A549 (cell line): ENCODE data around the gene CPEB4. TPM values are rescaled to one million over a fixed set of nuclear protein-coding genes. Genes with fewer than 3 reads are reported as not detected.
A peak's percentile ranks its signal among the peaks of the same experiment; 100 is the strongest.

ENCODE experiments used
- ATAC-seq, 2 experiments: fragments of 200-7000 bp in 1 of 2; fragments of >200 bp in 1 of 2; cut with Nextera tagmentation in 1 of 2; cut with Tn5 transposase in 1 of 2; 3 replicates each; pipeline versions ENCODE4 v1.8.0 to v1.9.1; 2018 to 2020; ENCODE audit warnings: mild to moderate bottlenecking in 1 of 2, moderate library complexity in 1 of 2
- CTCF ChIA-PET: fragments of 300-600 bp; sonication (Branson Sonifier 250); formaldehyde crosslinking; extraction: SDS; loops from one replicate; lab custom pipeline; 2021; ENCODE audit warnings: antibody characterized with exemption, inconsistent platforms; lab: Yijun Ruan, JAX
- POLR2A ChIA-PET: fragments of 350-600 bp; formaldehyde crosslinking; extraction: SDS; loops from one replicate; lab custom pipeline; 2021; ENCODE audit warnings: antibody characterized with exemption, inconsistent platforms; lab: Yijun Ruan, JAX
- DNase-seq, 2 experiments: peaks; one replicate each; pipeline versions ENCODE4 v3.0.0 to v3.0.0-alpha.2; 2011 to 2016; ENCODE audit warnings: low read depth in 1 of 2, low spot score in 1 of 2
- FAIRE-seq: peaks from 2 replicates; lab custom pipeline; 2011; peaks lifted over from hg19 to GRCh38; lab: Jason Lieb, UNC
- H3K27ac ChIP-seq, 2 experiments: fragments of >200 bp; sonication (Bioruptor Twin); formaldehyde crosslinking; 3 replicates each; pipeline ENCODE4 v1.5.1; 2016 to 2017
- H3K4me1 ChIP-seq: fragments of >200 bp; sonication (Bioruptor Twin); formaldehyde crosslinking; 3 replicates; pipeline ENCODE4 v1.6.1; 2016
- H3K4me2 ChIP-seq: fragments of >200 bp; sonication (Bioruptor Twin); formaldehyde crosslinking; 3 replicates; pipeline ENCODE4 v1.6.1; 2016
- H3K4me3 ChIP-seq: fragments of >200 bp; sonication (Bioruptor Twin); formaldehyde crosslinking; 3 replicates; pipeline ENCODE4 v1.5.1; 2016
- H3K9me3 ChIP-seq: fragments of >200 bp; sonication (Bioruptor Twin); formaldehyde crosslinking; 3 replicates; pipeline ENCODE4 v1.6.1; 2016
- BCL3 ChIP-seq: fragments of >200 bp; sonication (Bioruptor Twin); formaldehyde crosslinking; IDR thresholded peaks from 3 replicates; pipeline ENCODE4 v1.6.1; 2016
- CBX8 ChIP-seq: fragments of 200-600 bp; sonication (generic); IDR thresholded peaks from 2 replicates; pipeline ENCODE4 v1.6.1; 2016
- CEBPB ChIP-seq, 2 experiments: fragments of >200 bp in 1 of 2; sonication (Bioruptor Twin) in 1 of 2; formaldehyde crosslinking in 1 of 2; IDR thresholded peaks; 2 replicates each; pipeline ENCODE4 v1.6.1; 2012 to 2016
- E2F6 ChIP-seq: IDR thresholded peaks from 2 replicates; pipeline ENCODE4 v1.6.1; 2012; ENCODE audit warnings: low read depth, borderline replicate concordance
- EHF ChIP-seq: fragments of 250-450 bp; sonication (Bioruptor Pico); IDR thresholded peaks from 2 replicates; pipeline ENCODE4 v1.5.0; 2020; ENCODE audit warnings: mild to moderate bottlenecking
- EHMT2 ChIP-seq: fragments of 200-600 bp; sonication (generic); IDR thresholded peaks from 2 replicates; pipeline ENCODE4 v1.6.1; 2016; ENCODE audit warnings: antibody characterized with exemption, low read depth, mild to moderate bottlenecking, moderate library complexity
- ELK1 ChIP-seq: fragments of 150-350 bp; IDR thresholded peaks from 2 replicates; pipeline ENCODE4 v1.6.1; 2014; ENCODE audit warnings: low read depth, mild to moderate bottlenecking, low read length
- GATA3 ChIP-seq: IDR thresholded peaks from 2 replicates; pipeline ENCODE4 v1.6.1; 2012; ENCODE audit warnings: borderline replicate concordance
- HDAC2 ChIP-seq: fragments of 200-600 bp; sonication (generic); IDR thresholded peaks from 2 replicates; pipeline ENCODE4 v1.6.1; 2016
- HEYL ChIP-seq: fragments of 250-450 bp; sonication (Bioruptor Pico); IDR thresholded peaks from 2 replicates; pipeline ENCODE4 v1.8.0; 2021; ENCODE audit warnings: mild to moderate bottlenecking, moderate library complexity
- HMGXB4 ChIP-seq: fragments of 250-450 bp; sonication (Bioruptor Pico); IDR thresholded peaks from 2 replicates; pipeline ENCODE4 v1.5.0; 2021; ENCODE audit warnings: mild to moderate bottlenecking, moderate library complexity, borderline replicate concordance
- NPAS2 ChIP-seq: fragments of 250-450 bp; sonication (Bioruptor Pico); IDR thresholded peaks from 2 replicates; pipeline ENCODE4 v1.8.0; 2022; ENCODE audit warnings: mild to moderate bottlenecking, moderate library complexity, borderline replicate concordance
- NR3C1 ChIP-seq: fragments of >200 bp; sonication (Bioruptor Twin); formaldehyde crosslinking; IDR thresholded peaks from 3 replicates; pipeline ENCODE4 v1.6.1; 2017
- PHF8 ChIP-seq: fragments of 200-600 bp; sonication (generic); IDR thresholded peaks from 2 replicates; pipeline ENCODE4 v1.6.1; 2016; ENCODE audit warnings: low read depth, mild to moderate bottlenecking, antibody characterized with exemption, moderate library complexity, borderline replicate concordance
- POLR2AphosphoS2 ChIP-seq: conservative IDR thresholded peaks from 2 replicates; pipeline ENCODE4 v1.6.1; 2012; ENCODE audit warnings: low read length, improper control_type of control experiment, inconsistent platforms
- USF2 ChIP-seq: fragments of 450-650 bp; IDR thresholded peaks from 2 replicates; pipeline ENCODE4 v1.6.1; 2014; ENCODE audit warnings: antibody characterized with exemption
- ZFP36 ChIP-seq: fragments of 450-650 bp; IDR thresholded peaks from 2 replicates; pipeline ENCODE4 v1.6.1; 2014; ENCODE audit warnings: borderline replicate concordance; ENCODE audit not compliant: partially characterized antibody
- ZNF302 ChIP-seq: fragments of 250-450 bp; sonication (Bioruptor Pico); IDR thresholded peaks from 2 replicates; pipeline ENCODE4 v1.9.0; 2021; ENCODE audit warnings: inconsistent platforms, mild to moderate bottlenecking, moderate library complexity
- ZSCAN20 ChIP-seq: fragments of 250-450 bp; sonication (Bioruptor Pico); IDR thresholded peaks from 2 replicates; pipeline ENCODE4 v1.8.0; 2022; ENCODE audit warnings: mild to moderate bottlenecking, moderate library complexity
- WGBS: methylation state at CpG from one replicate; pipeline ENCODE4 v1.1.6; 2017; ENCODE audit errors: missing lambda C conversion rate; 5-methylcytosine and 5-hydroxymethylcytosine counted together
- polyA plus RNA-seq, 4 experiments: library from polyadenylated mRNA; depleted of rRNA in 3 of 4; stranded (reverse); fragments of >200 nt; fragmentation: RNase III in 1 of 4; extraction: RNeasy Plus Mini Kit Qiagen cat#74134 plus additional on column Dnase treatment in 1 of 4; gene quantifications; 2 replicates in 3 of 4; 3 replicates in 1 of 4; pipeline ENCODE4 v1.2.3, GENCODE V29; 2011 to 2017

The CPEB4 gene
- polyA plus RNA-seq, 2 of the 4 experiments (the other 2 are of a cell fraction) = 11.4 to 50.0 TPM

GRCh38 chr5:173885475-173886010 lies 2.6 kb upstream of the CPEB4 start:
- no peak overlapping the region for H3K4me2 ChIP-seq
- TF ChIP-seq CEBPB (IDR thresholded peaks at IDR 0.05) = no peak
- no peak for TF ChIP-seq ZSCAN20 (CRISPR knock-in tag)
- TF ChIP-seq, all 56 proteins: peak for 0
- FAIRE-seq (no peak), DNase-seq (no peak), ATAC-seq (no peak)
- ChIA-PET CTCF (interaction anchor here (0.7 to 1.7 kb wide), 4 partner anchors 11 to 266 kb away, joined by 3 to 5 read pairs (median 3); no protein-coding TSS in a partner anchor), POLR2A (no interaction called here)
- WGBS = 88% methylated on average over 6 of the region's 6 CpGs
- Histone ChIP-seq H3K27ac (peak overlapping the region; percentile 44 to 66; a peak in 4 of 6 replicates), H3K4me3 (no peak overlapping the region), H3K9me3 (peaks cover 6% of the 10 kb centered on the region; the same call in 2 of the 3 replicates), H3K4me1 (peaks cover 30% of the 10 kb centered on the region)

GRCh38 chr5:173886150-173886549 lies 2.0 kb upstream of the CPEB4 start:
- Histone ChIP-seq H3K27ac (peak overlapping the region; percentile 3 to 29; a peak in 2 of 6 replicates), H3K9me3 (peaks cover 6% of the 10 kb centered on the region; the same call in 2 of the 3 replicates)
- WGBS = 98% methylated on average over 2 of the region's 2 CpGs
- ATAC-seq = no peak
- DNase-seq = no peak
- TF ChIP-seq CBX8 (no peak), NR3C1 (no peak), E2F6 (no peak), ZFP36 (no peak), BCL3 (no peak), CEBPB (IDR thresholded peaks at IDR 0.05) (no peak), HDAC2 (no peak), PHF8 (no peak), HMGXB4 (CRISPR knock-in tag) (no peak), EHMT2 (no peak), GATA3 (no peak), EHF (CRISPR knock-in tag) (no peak), HEYL (no peak), ELK1 (no peak), POLR2AphosphoS2 (no peak), USF2 (no peak), ZSCAN20 (CRISPR knock-in tag) (no peak), ZNF302 (CRISPR knock-in tag) (no peak), NPAS2 (CRISPR knock-in tag) (no peak)
- TF ChIP-seq, all 56 proteins: peak for 0
- no peak overlapping the region for H3K4me3 ChIP-seq
- H3K4me1 ChIP-seq = peaks cover 27% of the 10 kb centered on the region
- POLR2A ChIA-PET = no interaction called here
- FAIRE-seq = no peak
- no peak overlapping the region for H3K4me2 ChIP-seq
- CTCF ChIA-PET = interaction anchor here (0.7 to 1.7 kb wide), 3 partner anchors 23 to 87 kb away, joined by 3 to 5 read pairs (median 3); no protein-coding TSS in a partner anchor
